HG03159 (cell line): ENCODE data around the gene CLEC4F.

ENCODE experiments used
- ATAC-seq: cut with Tn5 transposase; IDR thresholded peaks from one replicate; pipeline ENCODE4 v1.9.1; 2021; ENCODE audit warnings: mild to moderate bottlenecking, moderate library complexity; ENCODE audit not compliant: unreplicated experiment

CLEC4F gene

GRCh38 chr2:70820499-70820898 is at the start of gene CLEC4F:
CLEC4F (minus strand) TSS chr2:70820599; CDS start chr2:70820523, 76 bp downstream.
- no peak for ATAC-seq

- ATAC-seq = no peak
These were observed 48.6 kb upstream of the CLEC4F start for GRCh38 chr2:70868970-70869369.

- ATAC-seq = no peak
These were observed 41.6 kb upstream of the CLEC4F start for GRCh38 chr2:70861777-70862625.

- no peak for ATAC-seq
These were observed 35.3 kb upstream of the CLEC4F start for GRCh38 chr2:70855667-70856066.

GRCh38 chr2:70854411-70854810 is 34.0 kb upstream of the CLEC4F start:
- no peak for ATAC-seq

- no peak for ATAC-seq
These were observed 32.4 kb upstream of the CLEC4F start for GRCh38 chr2:70852824-70853223.

- ATAC-seq = no peak
These were observed 31.3 kb upstream of the CLEC4F start for GRCh38 chr2:70851704-70852103.

- ATAC-seq = no peak
These were observed 30.5 kb upstream of the CLEC4F start for GRCh38 chr2:70850925-70851324.

GRCh38 chr2:70842401-70842800 is 22.0 kb upstream of the CLEC4F start:
- ATAC-seq = no peak

- ATAC-seq = no peak
These were observed 17.9 kb upstream of the CLEC4F start for GRCh38 chr2:70837980-70838925.

- ATAC-seq = no peak
These were observed 15.2 kb upstream of the CLEC4F start, which contains the start of gene CD207 for GRCh38 chr2:70835643-70836042. CD207 (minus strand) TSS chr2:70835816; CDS start chr2:70835776, 40 bp downstream.

GRCh38 chr2:70834881-70835280 is 14.5 kb upstream of the CLEC4F start:
- ATAC-seq = no peak

GRCh38 chr2:70834106-70834505 is 13.7 kb upstream of the CLEC4F start:
- ATAC-seq = no peak

- no peak for ATAC-seq
These were observed 12.8 kb upstream of the CLEC4F start for GRCh38 chr2:70833246-70833645.

- no peak for ATAC-seq
These were observed 12.0 kb upstream of the CLEC4F start for GRCh38 chr2:70832386-70832785.

GRCh38 chr2:70831861-70832260 is 11.5 kb upstream of the CLEC4F start:
- ATAC-seq = no peak

GRCh38 chr2:70830366-70830765 is 10.0 kb upstream of the CLEC4F start:
- ATAC-seq = no peak

- ATAC-seq = no peak
These were observed 9.5 kb upstream of the CLEC4F start for GRCh38 chr2:70829916-70830315.

GRCh38 chr2:70828914-70829824 is 8.8 kb upstream of the CLEC4F start:
- no peak for ATAC-seq

GRCh38 chr2:70828115-70828514 is 7.7 kb upstream of the CLEC4F start:
- no peak for ATAC-seq

- ATAC-seq = no peak
These were observed 7.0 kb upstream of the CLEC4F start for GRCh38 chr2:70827388-70827787.
